C4-2B (cell line): ENCODE results near the gene SCPEP1.

ENCODE experiments used
- CTCF ChIP-seq: fragments of 450-650 bp; conservative IDR thresholded peaks from 2 replicates; pipeline ENCODE4 v1.5.1; 2017; ENCODE audit warnings: mild to moderate bottlenecking
- ZFX ChIP-seq: fragments of 450-650 bp; IDR thresholded peaks from 2 replicates; pipeline ENCODE4 v1.6.1; 2017

- no peak for TF ChIP-seq CTCF
- no peak for TF ChIP-seq ZFX
These were observed 67.3 kb downstream of the SCPEP1 start for GRCh38 chr17:57044976-57045867.
